GM18499 (cell line): ENCODE measurements around the gene LTBP3.
"Not testable (repeated sequence)": the region's sequence is repeated elsewhere in the genome, so short reads cannot be mapped to it uniquely, and the experiment has no call there.

Experiments
- ATAC-seq: cut with Tn5 transposase; IDR thresholded peaks from one replicate; pipeline ENCODE4 v1.9.1; 2021; ENCODE audit warnings: moderate number of reproducible peaks; ENCODE audit not compliant: insufficient read depth, unreplicated experiment

The LTBP3 gene

GRCh38 chr11:65538232-65538914 lies 19.8 kb downstream of the LTBP3 start:
- no peak for ATAC-seq

- ATAC-seq = no peak
Observed at GRCh38 chr11:65537620-65538231, 20.4 kb downstream of the LTBP3 start.

- ATAC-seq = no peak
Observed at GRCh38 chr11:65537296-65537597, 20.9 kb downstream of the LTBP3 start.

GRCh38 chr11:65536412-65537295 lies 21.5 kb downstream of the LTBP3 start:
- ATAC-seq = no peak

- no peak for ATAC-seq
Observed at GRCh38 chr11:65535102-65535501, 23.1 kb downstream of the LTBP3 start.

- ATAC-seq = no peak
Observed at GRCh38 chr11:65532388-65533064, 25.6 kb downstream of the LTBP3 start.

GRCh38 chr11:65530157-65530496 lies 28.0 kb downstream of the LTBP3 start:
- ATAC-seq = no peak

GRCh38 chr11:65529475-65530156 lies 28.5 kb downstream of the LTBP3 start:
- no peak for ATAC-seq

GRCh38 chr11:65528819-65529350 lies 29.3 kb downstream of the LTBP3 start:
- no peak for ATAC-seq

- ATAC-seq = no peak
Observed at GRCh38 chr11:65526744-65527143, 31.4 kb downstream of the LTBP3 start.

- ATAC-seq = no peak
Observed at GRCh38 chr11:65525546-65526480, 32.3 kb downstream of the LTBP3 start.

GRCh38 chr11:65524741-65525545 lies 33.2 kb downstream of the LTBP3 start, which contains the start of gene SCYL1:
Gene SCYL1, plus strand, starts transcription at chr11:65525083. Its CDS starts 71 bp downstream, at chr11:65525154.
- ATAC-seq = no peak

- ATAC-seq = no peak
Observed at GRCh38 chr11:65524014-65524740, 34.0 kb downstream of the LTBP3 start.

- ATAC-seq = not testable (repeated sequence)
Observed at GRCh38 chr11:65523631-65523968, 34.6 kb downstream of the LTBP3 start.

GRCh38 chr11:65522718-65523630 lies 35.2 kb downstream of the LTBP3 start:
- not testable (repeated sequence) for ATAC-seq

GRCh38 chr11:65521777-65522521 lies 36.2 kb downstream of the LTBP3 start:
- not testable (repeated sequence) for ATAC-seq
